ENCODE results near the gene YES1.
A peak's percentile ranks its signal among the peaks of the same experiment; 100 is the strongest.

The YES1 gene

GRCh38 chr18:811892-812375, at the start of gene YES1:
Gene YES1, minus strand, starts transcription at chr18:812242. Its CDS starts 55,415 bp downstream, at chr18:756827.
- DNase-seq, result peak; percentile 13

- no peak for DNase-seq
These were observed 45.9 kb upstream of the YES1 start for GRCh38 chr18:857986-858385.

GRCh38 chr18:853471-853870, 41.4 kb upstream of the YES1 start:
- DNase-seq, result no peak

- no peak for DNase-seq
These were observed 38.9 kb upstream of the YES1 start for GRCh38 chr18:850960-851359.

- DNase-seq, result no peak
These were observed 37.0 kb upstream of the YES1 start for GRCh38 chr18:849021-849420.

GRCh38 chr18:848062-848861, 36.2 kb upstream of the YES1 start:
- no peak for DNase-seq

GRCh38 chr18:845152-845819, 33.2 kb upstream of the YES1 start:
- no peak for DNase-seq

- no peak for DNase-seq
These were observed 29.8 kb upstream of the YES1 start for GRCh38 chr18:841647-842370.

GRCh38 chr18:840516-840915, 28.5 kb upstream of the YES1 start:
- no peak for DNase-seq

- DNase-seq, result no peak
These were observed 28.0 kb upstream of the YES1 start for GRCh38 chr18:840023-840408.

GRCh38 chr18:839224-840022, 27.4 kb upstream of the YES1 start:
- DNase-seq, result peak; percentile 88

- DNase-seq, result no peak
These were observed 25.9 kb upstream of the YES1 start for GRCh38 chr18:837922-838321.

GRCh38 chr18:834082-834720, 22.2 kb upstream of the YES1 start:
- no peak for DNase-seq

GRCh38 chr18:833197-833596, 21.2 kb upstream of the YES1 start:
- DNase-seq, result no peak

GRCh38 chr18:832085-832681, 20.1 kb upstream of the YES1 start:
- DNase-seq, result peak; percentile 36

GRCh38 chr18:830315-830901, 18.4 kb upstream of the YES1 start:
- DNase-seq, result peak; percentile 59

- no peak for DNase-seq
These were observed 17.4 kb upstream of the YES1 start for GRCh38 chr18:829432-829831.

GRCh38 chr18:827093-827677, 15.1 kb upstream of the YES1 start:
- DNase-seq, result no peak

- no peak for DNase-seq
These were observed 14.0 kb upstream of the YES1 start for GRCh38 chr18:825891-826585.

GRCh38 chr18:824179-824578, 12.1 kb upstream of the YES1 start:
- no peak for DNase-seq

Data from activated CD4-positive, alpha-beta T cell treated with anti-CD3 and anti-CD28 coated beads, Interleukin-10, Interleukin-2, amounts not matched to agents 100 ng/mL and 50 ng/mL, durations not matched to agents 16 hours and 8 hours (primary cell).